IPS-NIHi11 (cell line): ENCODE data around the gene BCL2L13.

ENCODE experiments used
- DNase-seq: peaks from one replicate; pipeline ENCODE4 v3.0.0; 2012; ENCODE audit warnings: mixed read lengths, low spot score

The BCL2L13 gene

DNA sequence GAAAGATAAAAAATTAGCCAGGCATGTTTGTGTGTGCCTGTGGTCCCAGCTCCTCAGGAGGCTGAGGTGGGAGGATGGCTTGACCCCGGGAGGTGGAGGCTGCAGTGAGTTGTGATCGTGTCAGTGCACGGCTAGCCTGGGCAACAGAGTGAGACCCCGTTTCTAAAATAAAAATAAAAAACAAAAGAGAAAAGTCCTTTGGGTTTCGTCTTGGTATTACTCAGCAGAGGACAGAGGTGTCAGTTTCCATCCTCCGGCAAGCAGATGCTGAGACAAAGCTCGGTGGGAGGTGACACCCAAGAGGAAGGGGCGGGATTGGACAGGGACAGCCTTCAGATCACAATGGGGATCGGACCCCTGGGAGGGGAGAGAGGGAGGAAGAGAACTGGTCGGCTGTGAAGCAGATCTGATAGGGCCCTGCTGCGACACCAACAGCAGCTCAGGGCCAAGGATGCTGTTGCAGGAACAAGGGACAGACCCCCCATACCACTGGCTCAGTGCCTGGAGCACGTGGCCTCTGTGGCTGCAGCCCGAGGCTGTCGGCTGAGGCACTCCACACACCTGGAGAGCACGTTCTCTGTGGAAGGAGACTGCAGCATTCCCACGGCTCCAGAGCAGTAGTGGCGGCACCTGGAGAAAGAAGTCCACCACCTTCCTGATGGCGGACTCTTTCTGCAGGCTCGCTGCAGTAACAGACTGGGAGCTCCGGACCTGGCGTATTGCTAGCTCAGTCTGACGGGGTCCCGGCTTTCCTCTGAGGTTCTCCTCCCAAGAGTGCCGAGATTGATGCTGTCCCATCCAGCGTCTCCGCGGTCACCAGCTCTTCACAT lies 140.9 kb downstream of the BCL2L13 start:
- no peak for DNase-seq

DNA sequence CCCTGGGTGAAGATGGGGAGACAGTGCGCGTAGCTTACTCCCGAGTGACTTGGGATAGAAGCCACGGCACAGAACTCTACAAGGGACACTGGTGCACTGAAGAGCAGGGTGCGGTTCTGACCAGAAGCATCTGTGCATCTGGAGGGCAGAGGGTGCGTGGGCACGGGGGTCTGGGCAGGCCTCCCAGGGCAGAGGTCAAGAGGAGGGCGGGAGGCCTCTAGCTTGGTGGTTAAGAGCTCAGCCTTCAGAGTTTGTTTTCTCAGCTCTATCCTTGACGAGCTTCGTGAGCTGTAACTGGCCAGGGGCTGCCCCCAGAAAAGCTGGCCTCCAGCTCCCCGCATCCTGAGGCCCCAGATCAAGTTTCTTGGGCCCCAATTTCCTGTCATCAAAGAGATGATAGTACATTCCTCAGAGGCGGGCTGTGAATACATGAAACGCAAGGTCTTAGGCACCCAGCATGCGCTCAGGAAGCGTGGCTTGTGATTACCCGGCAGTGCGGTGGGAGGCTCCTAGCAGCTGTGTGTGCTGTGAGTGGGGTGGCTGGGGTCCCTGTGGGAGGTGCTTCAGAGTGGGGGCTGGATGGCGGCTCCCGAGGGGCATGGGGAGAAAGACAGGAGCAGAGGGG lies 141.7 kb downstream of the BCL2L13 start:
- no peak for DNase-seq
